ENCODE results near the gene BCS1L.
"Not testable (repeated sequence)": the region's sequence is repeated elsewhere in the genome, so short reads cannot be mapped to it uniquely, and the experiment has no call there.

Gene BCS1L

DNA sequence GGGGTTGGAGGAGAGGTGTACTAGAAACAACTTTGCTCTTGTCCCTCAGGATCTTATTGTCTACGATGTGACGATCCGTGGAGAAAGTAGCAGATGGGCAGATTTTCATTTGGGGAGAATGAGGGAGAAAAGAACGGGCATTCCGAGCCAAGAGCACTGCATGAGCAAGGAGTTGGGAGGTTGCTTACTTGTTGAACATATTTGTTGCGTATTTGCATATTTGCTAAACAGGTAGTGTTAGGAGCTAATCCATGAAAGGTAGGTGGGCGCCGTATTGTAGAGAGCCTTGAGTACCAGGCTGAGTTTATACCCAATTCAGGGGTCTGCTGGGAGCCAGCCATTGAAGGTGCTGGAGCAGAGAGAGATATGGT is 490 bp downstream of the BCS1L start:
- no peak for DNase-seq (ENCODE audit: low read depth in 2 of 2)

DNA sequence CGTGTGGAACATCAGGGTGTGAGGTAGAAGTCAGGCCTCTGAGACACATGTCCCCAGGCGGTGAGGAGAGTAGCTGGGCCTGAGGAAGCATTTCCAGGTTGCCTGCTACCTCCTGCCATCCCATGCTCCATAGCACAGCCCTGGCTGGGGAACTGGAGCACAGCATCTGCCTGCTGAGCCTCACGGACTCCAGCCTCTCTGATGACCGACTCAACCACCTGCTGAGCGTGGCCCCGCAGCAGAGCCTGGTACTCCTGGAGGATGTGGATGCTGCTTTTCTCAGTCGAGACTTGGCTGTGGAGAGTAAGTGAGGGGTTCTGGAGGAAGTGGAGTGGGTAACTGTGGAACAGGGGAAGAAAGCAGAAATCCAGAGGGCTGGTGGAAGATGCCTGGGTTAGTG is 2.9 kb downstream of the BCS1L start:
- DNase-seq (ENCODE audit: low read depth in 2 of 2) = no peak

DNA sequence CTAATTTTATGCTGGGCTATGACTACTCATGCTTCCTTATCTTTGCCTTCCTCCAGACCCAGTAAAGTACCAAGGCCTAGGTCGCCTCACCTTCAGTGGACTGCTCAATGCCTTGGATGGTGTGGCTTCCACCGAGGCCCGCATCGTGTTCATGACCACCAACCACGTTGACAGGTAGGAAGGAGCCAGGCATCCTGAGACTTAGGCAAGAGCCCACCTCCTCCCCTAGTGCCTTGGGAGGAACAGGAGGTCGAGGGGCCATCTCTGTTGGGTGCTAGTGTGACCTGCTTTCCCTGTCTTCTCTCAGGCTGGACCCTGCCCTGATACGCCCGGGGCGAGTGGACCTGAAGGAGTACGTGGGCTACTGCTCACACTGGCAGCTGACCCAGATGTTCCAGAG is 3.3 kb downstream of the BCS1L start:
- no peak for DNase-seq (ENCODE audit: low read depth in 2 of 2)

DNA sequence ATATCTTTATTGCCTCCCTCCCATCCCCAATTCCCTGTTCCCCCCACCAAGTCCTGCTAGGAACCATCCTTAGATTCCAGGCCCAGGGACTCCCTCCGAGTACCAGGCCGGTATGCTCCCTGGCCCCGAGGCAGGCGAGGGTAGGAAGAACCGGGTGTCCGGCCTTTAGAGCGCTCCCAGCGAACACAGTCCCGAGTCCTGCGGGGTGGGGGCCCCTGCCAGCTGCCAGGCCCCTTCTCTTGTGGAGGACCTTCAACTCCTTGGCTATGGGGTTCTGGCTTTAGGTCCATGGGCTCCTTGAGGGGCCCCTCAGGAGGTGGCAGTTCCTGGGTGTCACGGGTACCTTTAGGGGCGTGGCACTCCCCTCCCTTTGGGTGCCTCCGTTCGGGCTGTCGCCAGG is 4.4 kb downstream of the BCS1L start:
- no peak for DNase-seq (ENCODE audit: low read depth in 2 of 2)

DNA sequence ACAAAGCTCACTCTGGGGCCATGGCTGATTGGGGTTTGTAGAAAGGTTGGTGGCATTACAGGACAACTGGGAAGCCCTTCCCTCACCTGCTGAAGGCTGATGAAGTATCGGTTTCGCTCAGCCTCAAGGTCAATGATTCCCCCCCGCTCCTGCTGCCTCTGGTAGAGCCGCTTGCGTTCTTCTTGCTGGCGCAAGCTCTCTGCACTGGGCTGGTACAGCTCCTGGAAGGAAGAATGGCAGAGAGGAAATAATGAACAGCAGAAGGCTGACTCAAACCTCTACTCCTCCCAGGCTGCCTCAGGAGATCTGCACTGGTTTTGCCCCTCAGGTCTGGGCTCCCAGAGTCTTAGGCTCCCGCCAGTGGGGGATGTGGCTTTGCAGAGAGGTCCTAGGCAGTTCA is 5.2 kb downstream of the BCS1L start:
- DNase-seq (ENCODE audit: low read depth in 2 of 2) = no peak

DNA sequence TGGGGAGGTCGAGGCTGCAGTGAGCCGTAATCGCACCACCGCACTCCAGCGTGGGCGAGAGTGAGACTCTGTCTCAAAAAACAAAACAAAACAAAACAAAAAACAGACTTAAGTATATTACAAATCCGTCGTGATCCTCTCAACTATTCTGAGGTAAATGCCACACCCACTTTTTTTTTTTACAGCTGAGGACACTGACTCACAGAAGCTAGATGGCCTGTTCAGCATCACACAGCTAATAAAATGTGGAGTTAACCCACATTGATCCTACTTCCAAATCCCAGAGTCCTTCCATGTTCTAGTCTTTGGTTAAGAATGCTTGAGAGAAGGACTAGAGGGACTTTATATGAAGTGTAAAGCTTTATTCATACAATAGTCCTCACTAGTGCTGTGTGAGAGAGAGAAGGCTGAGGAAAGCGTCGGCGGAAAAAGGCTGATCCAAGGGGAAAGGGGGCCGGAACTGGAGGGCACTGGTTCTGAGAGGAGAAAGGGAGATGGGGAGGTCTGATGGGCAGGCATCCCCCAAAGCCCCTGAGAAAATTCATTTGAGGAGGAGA is 11.7 kb downstream of the BCS1L start:
- no peak for DNase-seq (ENCODE audit: low read depth in 2 of 2)

DNA sequence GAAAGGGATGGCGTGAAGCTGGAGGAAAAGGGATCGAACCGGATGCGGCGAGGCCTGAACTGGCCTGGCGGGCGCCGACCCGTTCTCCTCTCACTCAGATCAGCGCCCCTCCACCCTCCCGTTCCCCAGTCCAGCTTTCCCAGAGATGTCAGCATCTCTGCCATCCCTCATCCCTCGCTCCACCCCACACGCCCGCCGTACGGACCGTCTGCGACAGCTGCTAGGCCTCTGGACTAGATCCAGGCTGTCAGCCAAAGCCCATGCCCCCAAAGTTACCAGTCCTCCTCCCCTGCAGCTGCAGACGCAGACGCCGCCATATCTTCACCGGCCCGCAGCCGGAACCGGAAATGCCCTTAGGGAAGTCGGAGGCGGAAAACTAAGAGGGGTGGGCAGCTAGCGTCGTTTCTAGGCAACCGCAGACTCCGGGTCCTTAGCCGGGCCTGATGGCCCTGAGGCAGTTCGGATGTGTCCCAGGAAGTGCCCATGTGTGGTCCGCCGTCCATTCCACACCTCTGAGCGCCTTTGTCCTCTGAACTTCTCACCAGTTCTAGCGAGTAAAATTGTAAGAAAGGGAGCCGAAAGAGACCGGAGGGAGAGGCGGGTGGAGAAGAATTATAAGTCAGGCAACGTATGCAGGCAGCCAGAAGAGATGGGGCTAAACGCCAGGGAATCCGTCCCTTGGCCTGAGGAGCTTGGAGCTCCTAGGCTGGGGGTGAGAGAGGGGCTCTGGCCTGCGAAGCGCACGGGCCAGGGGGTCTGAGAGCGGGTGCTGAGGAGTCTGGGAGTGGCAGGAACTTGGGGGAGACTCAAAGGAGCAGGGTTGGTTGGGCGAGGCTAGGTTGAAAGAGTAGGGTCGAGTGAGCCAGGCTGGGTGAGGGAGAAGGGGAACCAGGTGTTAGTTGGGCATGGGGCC is 12.4 kb downstream of the BCS1L start, which contains the start of the genes RNF25 and STK36:
Gene RNF25, minus strand, starts transcription at position 349 of the 913 bp plus-strand sequence. Its CDS starts 32 bp downstream, at position 317.
Gene STK36, plus strand, starts transcription at position 433 of the 913 bp plus-strand sequence. CDS start 744 bp downstream, outside the sequence.
- peak; percentile 62 to 68 for DNase-seq (ENCODE audit: low read depth in 2 of 2)

DNA sequence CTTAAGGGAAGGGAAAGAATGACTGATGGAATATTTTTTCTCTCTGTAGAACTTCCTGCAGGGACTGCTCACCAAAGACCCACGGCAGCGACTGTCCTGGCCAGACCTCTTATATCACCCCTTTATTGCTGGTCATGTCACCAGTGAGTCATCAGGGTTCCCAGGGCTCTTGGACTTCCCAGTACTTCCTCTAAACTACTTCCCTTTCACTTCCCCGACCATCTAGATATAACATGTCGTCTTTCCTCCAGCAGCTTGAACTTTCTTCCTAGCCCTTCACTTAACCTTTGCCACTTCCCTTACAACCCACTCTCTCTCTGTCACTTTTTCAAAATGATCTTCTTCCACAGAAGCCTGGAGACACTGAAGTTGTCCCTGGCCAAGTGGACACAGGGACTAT is 19.6 kb downstream of the BCS1L start:
- DNase-seq (ENCODE audit: low read depth in 2 of 2) = no peak

DNA sequence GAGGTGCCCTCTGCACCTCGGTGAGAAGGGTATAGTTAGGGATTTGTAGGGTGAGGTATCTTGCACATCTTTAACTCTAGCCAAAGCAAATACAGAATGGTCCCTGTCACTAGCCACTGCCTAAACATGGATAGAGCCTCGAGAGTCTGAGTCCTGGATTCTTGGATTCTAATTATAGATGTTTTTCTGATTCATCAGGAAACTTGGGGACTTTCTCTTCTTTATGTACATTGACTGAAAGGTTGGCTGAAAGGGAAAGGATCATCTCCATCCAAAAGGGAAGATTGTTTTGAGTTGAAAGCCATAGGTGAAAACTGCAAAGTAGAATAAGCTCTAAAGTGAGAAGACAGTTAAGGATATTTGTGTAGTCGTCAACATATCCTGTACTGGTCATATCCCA is 20.6 kb downstream of the BCS1L start:
- DNase-seq (ENCODE audit: low read depth in 2 of 2) = no peak

DNA sequence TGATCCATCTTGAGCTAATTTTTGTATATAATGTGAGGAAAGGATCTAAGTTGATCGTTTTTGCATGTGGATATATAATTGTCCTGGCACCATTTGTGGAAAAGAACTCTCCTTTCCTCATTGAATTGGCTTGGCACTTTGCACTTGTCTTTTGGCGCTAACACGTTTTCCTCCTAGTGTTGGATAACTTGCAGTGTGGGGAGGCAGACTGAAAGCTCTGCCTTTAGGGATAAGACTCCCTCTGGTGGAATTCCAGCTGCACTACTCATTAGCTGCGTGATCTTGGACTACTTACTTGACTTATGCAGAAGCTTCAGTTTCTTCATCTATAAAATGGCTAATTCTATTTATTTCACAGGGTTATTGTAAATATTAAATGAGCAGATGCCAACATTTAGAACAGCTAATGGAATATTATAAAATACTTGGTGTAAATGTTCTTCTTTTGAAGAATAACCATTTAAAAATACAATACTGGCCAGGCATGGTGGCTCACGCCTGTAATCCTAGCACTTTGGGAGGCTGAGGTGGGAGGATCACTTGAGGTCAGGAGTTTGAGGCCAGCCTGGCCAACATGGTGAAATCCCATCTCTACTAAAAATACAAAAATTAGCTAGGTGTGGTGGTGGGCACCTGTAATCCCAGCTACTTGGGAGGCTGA is 28.0 kb downstream of the BCS1L start:
- DNase-seq (ENCODE audit: low read depth in 2 of 2) = not testable (repeated sequence)

DNA sequence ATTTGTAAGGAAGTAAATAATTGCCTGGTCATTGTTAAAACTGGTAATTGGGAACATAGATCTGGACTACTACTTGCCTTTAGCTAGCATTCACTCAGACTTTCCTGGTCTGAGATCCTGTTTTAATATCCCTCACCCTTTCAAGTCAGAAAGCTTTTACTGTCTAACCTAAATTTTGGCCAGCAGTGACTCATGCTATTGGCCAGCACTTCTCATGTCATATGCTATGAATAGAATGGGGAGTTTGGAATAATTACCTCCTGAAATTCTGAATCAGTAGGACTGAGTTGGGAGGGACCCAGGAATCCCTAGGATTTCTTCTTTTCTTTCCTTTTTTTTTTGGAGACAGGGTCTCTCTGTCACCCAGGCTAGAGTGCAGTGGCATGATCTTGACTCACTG is 31.8 kb downstream of the BCS1L start:
- no peak for DNase-seq (ENCODE audit: low read depth in 2 of 2)

DNA sequence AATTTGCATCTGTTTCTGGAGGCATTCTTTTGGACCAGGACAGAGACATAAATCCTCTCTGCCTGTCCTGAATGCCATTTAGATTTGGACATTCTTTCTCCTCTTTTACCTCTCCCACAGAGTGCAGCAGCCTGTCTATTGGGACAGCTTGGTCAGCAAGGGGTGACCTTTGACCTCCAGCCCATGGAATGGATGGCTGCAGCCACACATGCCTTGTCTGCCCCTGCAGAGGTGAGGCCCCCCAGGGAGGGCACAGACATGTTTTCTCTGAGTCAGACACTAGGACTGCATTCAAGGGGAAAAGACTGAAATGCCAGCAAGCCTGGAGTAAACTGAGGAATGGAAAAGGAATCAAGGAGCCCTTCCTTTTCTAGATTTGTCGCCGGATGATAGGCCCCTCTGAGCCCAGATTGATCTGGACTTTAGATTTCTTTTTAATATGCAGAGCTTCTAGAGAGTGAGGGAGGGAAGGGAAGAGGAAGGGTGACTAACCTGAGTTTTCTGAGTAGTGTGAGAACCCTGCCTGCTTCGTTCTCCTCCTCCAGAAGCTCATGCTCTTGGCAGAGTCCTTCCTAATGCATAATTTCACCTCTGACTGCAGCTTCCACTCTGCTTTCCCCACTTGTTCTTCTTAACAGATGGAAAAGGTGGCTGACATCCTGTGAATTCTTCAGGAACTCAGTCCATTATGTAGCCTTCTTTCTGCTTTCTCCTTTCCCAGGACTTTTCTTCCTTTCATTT is 35.1 kb downstream of the BCS1L start:
- DNase-seq (ENCODE audit: low read depth in 2 of 2) = no peak

DNA sequence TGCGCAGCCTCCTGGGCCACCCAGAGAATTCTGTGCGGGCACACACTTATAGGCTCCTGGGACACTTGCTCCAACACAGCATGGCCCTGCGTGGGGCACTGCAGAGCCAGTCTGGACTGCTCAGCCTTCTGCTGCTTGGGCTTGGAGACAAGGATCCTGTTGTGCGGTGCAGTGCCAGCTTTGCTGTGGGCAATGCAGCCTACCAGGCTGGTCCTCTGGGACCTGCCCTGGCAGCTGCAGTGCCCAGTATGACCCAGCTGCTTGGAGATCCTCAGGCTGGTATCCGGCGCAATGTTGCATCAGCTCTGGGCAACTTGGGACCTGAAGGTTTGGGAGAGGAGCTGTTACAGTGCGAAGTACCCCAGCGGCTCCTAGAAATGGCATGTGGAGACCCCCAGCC is 39.4 kb downstream of the BCS1L start:
- DNase-seq (ENCODE audit: low read depth in 2 of 2) = no peak

DNA sequence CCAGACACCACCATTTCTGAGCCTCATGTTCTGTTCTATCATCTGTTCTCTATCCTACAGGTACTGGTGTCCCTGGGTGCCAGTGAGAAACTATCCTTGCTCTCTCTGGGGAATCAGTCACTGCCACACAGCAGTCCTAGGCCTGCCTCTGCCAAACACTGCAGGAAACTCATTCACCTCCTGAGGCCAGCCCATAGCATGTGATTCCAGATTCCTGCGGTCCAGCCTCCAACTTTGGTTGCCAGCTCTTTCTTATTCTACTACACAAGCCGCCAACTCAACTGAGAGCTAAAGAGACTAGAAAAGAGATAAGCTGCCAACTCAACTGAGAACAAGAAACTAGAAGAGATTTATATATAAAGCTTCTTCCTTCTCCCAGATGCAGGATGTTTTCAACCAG is 42.3 kb downstream of the BCS1L start:
- DNase-seq (ENCODE audit: low read depth in 2 of 2) = no peak

DNA sequence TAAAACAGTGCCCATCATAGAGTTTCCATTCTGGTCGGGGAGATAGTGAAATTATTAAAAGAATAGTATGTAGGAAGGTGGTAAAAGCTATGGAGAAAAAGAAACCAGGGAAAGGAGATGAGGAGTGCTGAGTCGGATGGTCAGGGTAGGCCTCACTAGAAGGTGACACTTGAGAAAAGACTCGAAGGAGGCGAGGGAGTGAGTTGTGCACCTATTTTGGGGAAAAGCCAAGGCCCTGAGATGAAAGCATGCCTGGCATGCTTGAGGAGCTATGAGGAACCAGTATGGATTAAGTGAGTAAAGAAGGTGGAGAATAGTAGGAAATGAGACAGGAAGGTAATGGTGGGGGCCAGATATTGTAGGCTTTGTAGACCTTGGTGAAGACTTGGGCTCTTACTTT is 43.9 kb downstream of the BCS1L start:
- DNase-seq (ENCODE audit: low read depth in 2 of 2) = no peak

DNA sequence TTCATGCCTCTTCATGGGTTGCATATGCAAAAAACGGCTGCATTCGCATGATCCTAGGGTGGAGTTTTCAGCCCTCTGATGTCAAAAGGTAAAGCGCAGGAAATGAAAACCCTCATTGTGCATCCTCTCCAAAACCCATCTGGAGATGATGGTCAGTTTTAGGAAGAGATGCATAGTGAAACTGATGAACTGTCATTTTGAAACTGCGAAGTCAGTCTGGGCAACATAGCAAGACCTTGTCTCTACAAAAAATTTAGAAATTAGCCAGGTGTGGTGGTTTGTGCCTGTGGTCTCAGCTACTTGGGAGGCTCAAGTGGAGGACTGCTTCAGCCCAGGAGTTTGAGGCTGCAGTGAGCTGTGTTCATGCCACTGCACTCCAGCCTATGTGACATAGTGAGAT is 48.6 kb downstream of the BCS1L start:
- DNase-seq (ENCODE audit: low read depth in 2 of 2) = no peak

DNA sequence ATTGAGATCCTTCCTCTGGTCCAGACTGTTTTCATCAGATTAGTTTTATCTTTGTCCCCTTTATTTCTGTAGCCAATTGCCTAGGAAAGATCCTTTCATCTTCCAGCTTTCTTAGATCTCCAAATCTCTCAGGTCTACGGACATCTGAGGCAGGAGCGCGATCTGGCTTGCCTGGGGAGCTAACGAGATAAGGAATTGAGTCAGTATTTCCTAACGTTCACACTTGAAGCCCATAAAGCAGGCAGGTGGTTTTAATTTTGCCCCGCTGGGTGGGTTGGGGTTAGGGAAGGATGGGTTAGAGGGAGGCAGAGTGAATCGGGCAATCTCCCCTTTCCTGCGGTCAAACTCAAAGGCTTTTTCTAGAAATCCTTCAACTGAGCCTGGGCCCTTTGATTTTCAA is 50.4 kb downstream of the BCS1L start:
- no peak for DNase-seq (ENCODE audit: low read depth in 2 of 2)

DNA sequence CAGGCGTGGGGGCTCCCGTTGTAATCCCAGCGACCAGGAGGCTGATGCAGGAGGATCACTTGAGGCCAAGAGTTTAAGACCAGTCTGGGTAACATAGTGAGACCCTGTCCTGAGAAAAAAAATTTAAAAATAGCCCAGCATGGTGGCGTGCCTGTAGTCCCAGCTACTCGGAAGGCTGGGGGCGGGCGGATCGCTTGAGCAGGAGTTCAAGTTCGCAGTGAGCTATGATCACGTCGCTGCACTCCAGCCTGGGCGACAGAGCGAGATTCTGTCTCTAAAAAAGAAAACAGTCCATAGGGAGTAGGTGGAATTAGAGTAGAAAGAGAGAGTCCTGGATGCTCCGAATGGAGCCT is 50.8 kb downstream of the BCS1L start:
- no peak for DNase-seq (ENCODE audit: low read depth in 2 of 2)

DNA sequence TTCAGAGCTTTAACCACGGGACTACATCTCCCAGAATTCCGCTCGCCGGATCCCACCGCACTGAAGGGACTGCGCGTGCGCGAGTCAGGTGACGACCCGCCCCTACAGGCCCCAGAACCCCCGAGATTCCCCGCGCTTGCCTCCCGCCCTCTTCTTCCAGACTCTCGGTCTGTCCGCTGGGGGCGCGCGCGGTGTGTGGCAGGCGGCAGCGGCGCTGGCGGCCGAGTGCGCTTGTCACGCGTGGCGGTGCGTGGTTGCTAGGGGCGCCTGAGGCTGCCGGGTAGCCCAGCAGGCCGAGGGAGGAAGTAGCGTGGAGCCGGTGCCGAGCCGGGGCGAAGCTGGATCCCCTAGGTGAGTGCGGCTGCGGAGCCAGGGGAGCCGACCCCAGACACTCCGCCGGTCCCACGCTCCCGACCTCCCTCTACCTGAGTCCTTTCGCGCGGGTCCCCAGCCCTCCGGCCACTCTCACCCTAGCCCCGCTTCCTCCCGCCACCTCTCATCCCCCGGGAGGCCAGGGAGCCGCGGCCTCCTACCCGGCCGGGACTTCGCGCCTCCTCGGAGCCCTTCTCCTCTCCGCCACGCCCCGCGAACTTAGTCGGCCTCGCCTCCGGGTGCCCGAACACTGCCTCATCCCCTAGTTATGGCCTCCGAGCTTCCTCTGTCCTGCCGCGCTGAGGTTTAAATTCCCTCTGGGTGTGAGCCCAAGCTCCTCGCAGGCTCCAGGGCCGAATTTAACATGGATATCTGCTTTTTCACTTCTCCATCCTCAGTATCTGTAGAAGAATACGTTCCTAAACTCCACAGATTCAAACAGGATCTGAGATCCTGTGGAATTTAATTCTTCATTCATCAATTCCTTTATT is 51.4 kb downstream of the BCS1L start, which contains the start of gene TTLL4:
Gene TTLL4, plus strand, starts transcription at position 149 of the 863 bp plus-strand sequence. CDS start 26,842 bp downstream, outside the sequence.
- peak; percentile 97 for DNase-seq (ENCODE audit: low read depth in 2 of 2)

DNA sequence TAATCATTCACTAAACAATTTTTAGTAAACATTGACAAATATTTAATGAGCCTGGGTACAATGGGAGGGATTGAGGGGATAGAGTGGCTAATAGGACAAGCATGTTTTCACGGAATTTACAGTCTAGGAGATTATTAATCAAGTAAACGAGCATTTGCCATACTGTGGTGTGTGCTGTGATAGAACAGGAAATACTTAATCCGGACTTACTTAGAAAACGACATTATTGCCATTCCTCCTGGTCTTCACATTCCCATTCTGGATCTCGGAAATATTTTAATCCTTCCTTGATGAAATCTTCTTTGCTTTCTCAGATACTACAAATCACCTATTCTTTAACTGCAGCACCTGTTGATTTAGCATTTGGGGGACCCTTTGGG is 52.1 kb downstream of the BCS1L start:
- no peak for DNase-seq (ENCODE audit: low read depth in 2 of 2)
